WTC11 (cell line): Measurements from ENCODE around the gene PPP1R9A. TPM values are rescaled to one million over a fixed set of nuclear protein-coding genes. Genes with fewer than 3 reads are reported as not detected.

ENCODE experiments used
- ATAC-seq: fragments of 200-7000 bp; cut with Tn5 transposase; 2 replicates; pipeline ENCODE4 v1.10.0; 2021; ENCODE audit warnings: mild to moderate bottlenecking, moderate library complexity
- CTCF ChIA-PET: fragments of 300-600 bp; sonication (Branson Sonifier 250); formaldehyde crosslinking; loops from one replicate; lab custom pipeline; 2021; ENCODE audit warnings: antibody characterized with exemption; lab: Charles Lee
- POLR2A ChIA-PET: fragments of 350-600 bp; sonication (Branson Sonifier 250); formaldehyde crosslinking; loops from one replicate; lab custom pipeline; 2021; ENCODE audit warnings: antibody characterized with exemption; lab: Charles Lee
- DNase-seq: peaks from one replicate; pipeline ENCODE4 v3.0.0; 2021; ENCODE audit warnings: low spot score
- H3K27ac Mint-ChIP-seq: 2 replicates; pipeline ENCODE4 v1.8.0; 2021; ENCODE audit warnings: mixed read lengths
- H3K27me3 Mint-ChIP-seq: 2 replicates; pipeline ENCODE4 v1.8.0; 2021; ENCODE audit warnings: low read depth, mild to moderate bottlenecking, moderate library complexity, mixed read lengths
- H3K36me3 Mint-ChIP-seq: 2 replicates; pipeline ENCODE4 v1.8.0; 2021; ENCODE audit warnings: mixed read lengths
- H3K4me1 Mint-ChIP-seq: 2 replicates; pipeline ENCODE4 v1.8.0; 2022; ENCODE audit warnings: mixed read lengths
- H3K4me3 Mint-ChIP-seq: 2 replicates; pipeline ENCODE4 v1.8.0; 2021; ENCODE audit warnings: mild to moderate bottlenecking, moderate library complexity, mixed read lengths
- H3K9me3 Mint-ChIP-seq: 2 replicates; pipeline ENCODE4 v1.8.0; 2021; ENCODE audit warnings: mixed read lengths
- AFF4 ChIP-seq: sonication (generic); formaldehyde crosslinking; IDR thresholded peaks from 2 replicates; pipeline ENCODE4 v1.8.1; 2023; ENCODE audit warnings: mild to moderate bottlenecking, missing genetic modification reagents, borderline replicate concordance
- AR ChIP-seq: fragments of 250-450 bp; sonication (Bioruptor Pico); IDR thresholded peaks from 2 replicates; pipeline ENCODE4 v1.9.0; 2021; ENCODE audit warnings: mild to moderate bottlenecking
- ATF1 ChIP-seq: sonication (generic); formaldehyde crosslinking; IDR thresholded peaks from 2 replicates; pipeline ENCODE4 v1.8.1; 2023; ENCODE audit warnings: mild to moderate bottlenecking, moderate library complexity, missing genetic modification reagents
- ATF2 ChIP-seq: sonication (generic); formaldehyde crosslinking; IDR thresholded peaks from 2 replicates; pipeline ENCODE4 v1.8.1; 2022; ENCODE audit warnings: low read depth, missing genetic modification reagents, borderline replicate concordance
- ETV6 ChIP-seq: sonication (generic); formaldehyde crosslinking; IDR thresholded peaks from 2 replicates; pipeline ENCODE4 v1.8.1; 2022; ENCODE audit warnings: mild to moderate bottlenecking, missing genetic modification reagents
- FOXP1 ChIP-seq: sonication (generic); formaldehyde crosslinking; IDR thresholded peaks from 2 replicates; pipeline ENCODE4 v1.8.0; 2022; ENCODE audit warnings: missing genetic modification reagents, mild to moderate bottlenecking, moderate library complexity, borderline replicate concordance
- HMGXB4 ChIP-seq: sonication (generic); formaldehyde crosslinking; IDR thresholded peaks from 2 replicates; pipeline ENCODE4 v1.8.1; 2023; ENCODE audit warnings: mild to moderate bottlenecking, moderate library complexity, missing genetic modification reagents
- IRF2 ChIP-seq: sonication (generic); formaldehyde crosslinking; IDR thresholded peaks from 2 replicates; pipeline ENCODE4 v1.8.0; 2022; ENCODE audit warnings: low read depth, missing genetic modification reagents, borderline replicate concordance
- MAX ChIP-seq: sonication (generic); formaldehyde crosslinking; IDR thresholded peaks from 2 replicates; pipeline ENCODE4 v1.8.0; 2022; ENCODE audit warnings: mild to moderate bottlenecking, missing genetic modification reagents
- NFE2L1 ChIP-seq: sonication (generic); formaldehyde crosslinking; IDR thresholded peaks from 2 replicates; pipeline ENCODE4 v1.8.1; 2023; ENCODE audit warnings: missing genetic modification reagents
- RORB ChIP-seq: fragments of 250-450 bp; sonication (Bioruptor Pico); IDR thresholded peaks from 2 replicates; pipeline ENCODE4 v1.9.0; 2021; ENCODE audit warnings: mild to moderate bottlenecking
- SMAD4 ChIP-seq: sonication (generic); formaldehyde crosslinking; IDR thresholded peaks from 2 replicates; pipeline ENCODE4 v1.8.0; 2022; ENCODE audit warnings: mild to moderate bottlenecking, missing genetic modification reagents
- SOX15 ChIP-seq: fragments of 250-450 bp; sonication (Bioruptor Pico); IDR thresholded peaks from 2 replicates; pipeline ENCODE4 v1.9.0; 2021; ENCODE audit warnings: mild to moderate bottlenecking
- USF1 ChIP-seq: sonication (generic); formaldehyde crosslinking; IDR thresholded peaks from 2 replicates; pipeline ENCODE4 v1.8.0; 2022; ENCODE audit warnings: mild to moderate bottlenecking, missing genetic modification reagents
- ZNF232 ChIP-seq: sonication (generic); formaldehyde crosslinking; IDR thresholded peaks from 2 replicates; pipeline ENCODE4 v1.8.0; 2022; ENCODE audit warnings: mild to moderate bottlenecking, missing genetic modification reagents
- ZNF416 ChIP-seq: fragments of 250-450 bp; sonication (Bioruptor Pico); IDR thresholded peaks from 2 replicates; pipeline ENCODE4 v1.9.0; 2021; ENCODE audit warnings: mild to moderate bottlenecking, inconsistent platforms
- total RNA-seq: library from RNA; stranded (reverse); gene quantifications from 3 replicates; pipeline ENCODE4 v1.2.3, GENCODE V29; 2021

Gene PPP1R9A
- total RNA-seq, 1 experiment from 2014 or later = 16.8 TPM

- H3K36me3 Mint-ChIP-seq = peaks cover 10% of the 10 kb centered on the region
These were observed 110.6 kb downstream of the PPP1R9A start for GRCh38 chr7:95018021-95018420.

GRCh38 chr7:95026018-95026417, 118.6 kb downstream of the PPP1R9A start:
- H3K27me3 Mint-ChIP-seq = no peaks in the 10 kb centered on the region
- ChIA-PET POLR2A (no interaction called here), CTCF (no interaction called here)
- H3K4me1 Mint-ChIP-seq = peaks cover 7% of the 10 kb centered on the region; the same call in 1 of the 2 replicates
- H3K9me3 Mint-ChIP-seq = peaks cover 47% of the 10 kb centered on the region
- no peak for DNase-seq
- no peak for TF ChIP-seq MAX (CRISPR knock-in tag)
- TF ChIP-seq USF1 = no peak
- TF ChIP-seq RORB (CRISPR knock-in tag) = no peak
- TF ChIP-seq ATF2 (CRISPR knock-in tag) = no peak
- TF ChIP-seq FOXP1 (CRISPR knock-in tag) = no peak
- no peak for TF ChIP-seq SMAD4
- no peak for TF ChIP-seq IRF2
- no peak for TF ChIP-seq SOX15 (CRISPR knock-in tag)
- no peak for TF ChIP-seq NFE2L1 (CRISPR knock-in tag)
- TF ChIP-seq ATF1 = no peak
- TF ChIP-seq ZNF416 = no peak
- no peak for TF ChIP-seq ZNF232 (CRISPR knock-in tag)
- TF ChIP-seq AR (CRISPR knock-in tag) = no peak
- no peak for TF ChIP-seq HMGXB4 (CRISPR knock-in tag)
- peak overlapping the region; percentile 16; the same call in 1 of the 2 replicates for H3K27ac Mint-ChIP-seq
- H3K36me3 Mint-ChIP-seq = peaks cover 33% of the 10 kb centered on the region
- ATAC-seq = no peak
- H3K4me3 Mint-ChIP-seq = no peak overlapping the region

More at GRCh38 chr7:95018021-95018420, 110.6 kb downstream of the PPP1R9A start:
- H3K27me3 Mint-ChIP-seq = no peaks in the 10 kb centered on the region
- ChIA-PET POLR2A (no interaction called here), CTCF (no interaction called here)
- no peak overlapping the region for H3K27ac Mint-ChIP-seq
- ATAC-seq (no peak), DNase-seq (no peak)
- H3K9me3 Mint-ChIP-seq = peaks cover 20% of the 10 kb centered on the region
- no peak overlapping the region for H3K4me3 Mint-ChIP-seq
- no peaks in the 10 kb centered on the region for H3K4me1 Mint-ChIP-seq
- TF ChIP-seq ETV6 (CRISPR knock-in tag) (no peak), AFF4 (CRISPR knock-in tag) (no peak), HMGXB4 (CRISPR knock-in tag) (no peak)
